CD14-positive monocyte (primary cell): ENCODE results near the gene AGPAT3. TPM values are rescaled to one million over a fixed set of nuclear protein-coding genes. Genes with fewer than 3 reads are reported as not detected.

ENCODE experiments used
- DNase-seq, 3 donors: peaks; one replicate each; pipeline ENCODE4 v3.0.0-alpha.2; 2011 to 2022
- H2AFZ ChIP-seq: 2 replicates; pipeline ENCODE4 v1.6.0; 2012; ENCODE audit warnings: mild to moderate bottlenecking, low read depth, low read length, inconsistent platforms; ENCODE audit not compliant: insufficient read depth, poor library complexity, severe bottlenecking
- H3K27ac ChIP-seq, 2 donors: 1 replicate in 1 of 2; 2 replicates in 1 of 2; pipeline ENCODE4 v1.5.1; 2012 to 2013; ENCODE audit warnings: low read length in 2 of 2, control low read depth in 1 of 2, inconsistent platforms in 1 of 2, low read depth in 1 of 2, mild to moderate bottlenecking in 1 of 2
- H3K27me3 ChIP-seq, 2 donors: one replicate each; pipeline versions ENCODE4 v1.6.0 to v1.6.1; 2011 to 2013; ENCODE audit warnings: low read length in 2 of 2; ENCODE audit not compliant: control insufficient read depth in 2 of 2, insufficient read depth in 2 of 2
- H3K36me3 ChIP-seq, 2 donors: replicated peaks in 1 of 2; 1 replicate in 1 of 2; 2 replicates in 1 of 2; pipeline versions ENCODE4 v1.5.1 to v1.6.1; 2012 to 2013; ENCODE audit warnings: low read length in 2 of 2, control low read depth in 1 of 2, inconsistent platforms in 1 of 2, mild to moderate bottlenecking in 1 of 2; ENCODE audit not compliant: insufficient read depth in 2 of 2, control insufficient read depth in 1 of 2
- H3K4me1 ChIP-seq, 2 donors: 1 replicate in 1 of 2; 2 replicates in 1 of 2; pipeline versions ENCODE4 v1.5.1 to v1.6.1; 2012 to 2013; ENCODE audit warnings: low read length in 2 of 2, control low read depth in 1 of 2, inconsistent platforms in 1 of 2, mild to moderate bottlenecking in 1 of 2, moderate library complexity in 1 of 2; ENCODE audit not compliant: insufficient read depth in 2 of 2, control insufficient read depth in 1 of 2
- H3K4me2 ChIP-seq: replicated peaks from 2 replicates; pipeline ENCODE3; 2012; ENCODE audit warnings: low read length, moderate library complexity, mild to moderate bottlenecking; ENCODE audit not compliant: poor library complexity, severe bottlenecking; ENCODE audit errors: extremely low read depth
- H3K4me3 ChIP-seq, 3 experiments: fragments of 200-600 bp in 1 of 3; sonication (generic) in 1 of 3; replicated peaks in 1 of 3; 1 replicate in 2 of 3; 2 replicates in 1 of 3; pipeline ENCODE4 v1.5.1; 2011 to 2013; ENCODE audit warnings: low read length in 3 of 3, mild to moderate bottlenecking in 3 of 3, control low read depth in 2 of 3, low read depth in 2 of 3, inconsistent platforms in 1 of 3, moderate library complexity in 1 of 3
- H3K79me2 ChIP-seq: 2 replicates; pipeline ENCODE4 v1.6.0; 2012; ENCODE audit warnings: mild to moderate bottlenecking, control low read depth, inconsistent platforms, low read length, moderate library complexity; ENCODE audit not compliant: insufficient read depth
- H3K9ac ChIP-seq: 2 replicates; pipeline ENCODE4 v1.6.0; 2017; ENCODE audit warnings: low read length, mild to moderate bottlenecking; ENCODE audit not compliant: insufficient read depth, poor library complexity, severe bottlenecking
- H3K9me3 ChIP-seq, 2 donors: replicated peaks in 1 of 2; 1 replicate in 1 of 2; 2 replicates in 1 of 2; pipeline versions ENCODE4 v1.5.1 to v1.6.1; 2012 to 2013; ENCODE audit warnings: low read length in 2 of 2, control low read depth in 1 of 2; ENCODE audit not compliant: control insufficient read depth in 1 of 2, insufficient read depth in 1 of 2
- H4K20me1 ChIP-seq: 2 replicates; pipeline ENCODE4 v1.6.0; 2012; ENCODE audit warnings: mild to moderate bottlenecking, low read length, control low read depth, moderate library complexity; ENCODE audit not compliant: insufficient read depth
- H3K27ac Mint-ChIP-seq, 7 donors: one replicate each; pipeline ENCODE4 v1.8.0; 2020; ENCODE audit warnings: mild to moderate bottlenecking in 7 of 7, mixed read lengths in 7 of 7, moderate library complexity in 6 of 7, inconsistent platforms in 2 of 7
- H3K27me3 Mint-ChIP-seq, 3 donors: one replicate each; pipeline ENCODE4 v1.8.0; 2021 to 2022; ENCODE audit warnings: low read depth in 3 of 3, mild to moderate bottlenecking in 3 of 3, mixed read lengths in 3 of 3, moderate library complexity in 3 of 3, inconsistent platforms in 1 of 3
- H3K36me3 Mint-ChIP-seq, 2 donors: one replicate each; pipeline ENCODE4 v1.8.0; 2020; ENCODE audit warnings: mixed read lengths in 2 of 2, inconsistent platforms in 1 of 2, mild to moderate bottlenecking in 1 of 2
- H3K4me1 Mint-ChIP-seq: one replicate; pipeline ENCODE4 v1.8.0; 2020; ENCODE audit warnings: mild to moderate bottlenecking, mixed read lengths
- H3K4me3 Mint-ChIP-seq, 2 donors: one replicate each; pipeline ENCODE4 v1.8.0; 2020; ENCODE audit warnings: mild to moderate bottlenecking in 2 of 2, mixed read lengths in 2 of 2, moderate library complexity in 1 of 2
- H3K9me3 Mint-ChIP-seq, 7 donors: one replicate each; pipeline ENCODE4 v1.8.0; 2020 to 2022; ENCODE audit warnings: mixed read lengths in 7 of 7, mild to moderate bottlenecking in 6 of 7, moderate library complexity in 6 of 7, inconsistent platforms in 2 of 7
- WGBS: methylation state at CpG from one replicate; pipeline ENCODE4 v1.1.5; 2013; ENCODE audit warnings: missing lambda C conversion rate; ENCODE audit not compliant: insufficient coverage; 5-methylcytosine and 5-hydroxymethylcytosine counted together
- intact Hi-C, 2 donors: fragments of 100-400 bp; cut with micrococcal nuclease; formaldehyde crosslinking; loops; one replicate each; pipeline versions ENCODE4 v1.15.0 to v1.15.1; 2023
- polyA plus RNA-seq, 3 donors: library from polyadenylated mRNA; depleted of rRNA in 1 of 3; unstranded in 2 of 3; stranded (reverse) in 1 of 3; fragments of 300-500 nt in 2 of 3; fragments of >200 nt in 1 of 3; fragmentation: Illumina TruSeq in 2 of 3; gene quantifications; 1 replicate in 2 of 3; 2 replicates in 1 of 3; pipeline ENCODE4 v1.2.3, GENCODE V29; 2012 to 2021
- TF ChIP-seq, protein P1 (sequence below): fragments of 200-600 bp; IDR thresholded peaks from one replicate; pipeline ENCODE4 v1.8.0; 2022; ENCODE audit warnings: antibody characterized with exemption, mild to moderate bottlenecking

The AGPAT3 gene
- polyA plus RNA-seq, 3 donors, result 24.9 to 49.3 (median 26.2) TPM

DNA sequence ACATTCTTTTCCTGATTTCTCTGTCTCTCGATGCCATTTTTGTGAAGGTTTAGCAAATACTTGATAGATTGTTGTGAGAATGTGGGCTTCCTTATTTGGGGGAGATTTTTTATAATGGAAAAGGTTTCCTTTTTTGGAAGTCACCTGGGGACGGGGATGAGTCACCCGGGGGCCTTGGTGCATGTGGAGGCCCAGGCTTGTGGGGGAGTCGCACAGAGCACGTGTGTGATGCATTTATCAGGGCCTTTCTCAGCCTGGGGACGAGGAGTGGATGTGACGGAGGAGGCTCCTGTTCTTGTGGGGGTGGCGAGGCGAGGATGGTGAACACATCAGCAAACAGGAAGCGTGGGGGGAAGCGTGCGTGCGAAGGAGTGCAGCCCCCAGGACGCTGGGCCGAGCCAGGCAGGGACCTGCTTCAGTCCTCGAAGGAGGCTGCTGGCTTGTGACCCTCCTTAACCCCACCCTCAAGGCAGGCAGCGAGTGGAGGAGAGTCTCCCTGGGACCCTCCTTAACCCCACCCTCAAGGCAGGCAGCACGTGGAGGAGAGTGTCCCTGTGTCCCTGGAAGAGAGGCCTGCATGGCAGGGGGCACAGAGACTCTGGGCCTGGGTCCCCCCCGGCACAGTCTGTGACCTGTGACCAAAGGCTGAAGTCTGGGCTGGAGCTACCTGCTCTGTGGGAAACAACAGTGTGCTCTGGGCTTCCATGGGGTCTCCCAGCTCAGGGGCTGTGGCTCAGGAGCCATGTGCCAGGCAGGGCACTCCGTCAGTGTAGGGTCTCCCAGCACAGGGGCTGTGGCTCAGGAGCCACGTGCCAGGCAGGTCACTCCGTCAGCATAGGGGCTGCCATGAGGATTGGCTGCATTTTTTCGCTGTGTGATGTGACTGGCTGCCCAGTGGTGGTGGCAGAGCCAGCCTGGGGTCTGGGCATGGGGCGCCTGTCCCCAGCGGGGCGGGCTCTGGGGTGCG is 57.2 kb downstream of the AGPAT3 start:
- H3K4me2 ChIP-seq, result no peak overlapping the region

DNA sequence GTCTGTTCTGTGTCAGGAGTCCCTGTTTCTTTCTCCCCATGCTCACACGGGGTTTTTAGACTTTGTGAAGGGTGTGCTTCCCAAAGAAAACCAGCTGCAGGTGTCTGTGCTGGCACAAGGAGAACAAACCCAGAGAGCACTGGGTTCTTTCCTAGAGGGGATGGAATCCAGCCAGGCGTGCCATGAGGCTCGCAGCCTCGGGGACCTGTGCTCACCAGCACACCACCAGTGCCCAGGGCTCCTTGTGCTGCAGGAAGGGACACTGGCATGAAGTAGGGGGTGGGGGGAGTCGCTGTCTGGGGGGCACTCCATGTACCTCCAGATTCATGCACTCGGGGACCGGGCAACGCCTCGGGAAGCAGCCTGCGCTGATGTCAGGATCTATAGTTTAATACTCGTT is 57.9 kb downstream of the AGPAT3 start:
- no peak overlapping the region for H3K9ac ChIP-seq
- peaks cover 41 to 68% of the 10 kb centered on the region in 2 donors for H3K36me3 ChIP-seq
- Mint-ChIP-seq H3K36me3 (peaks cover 49 to 69% of the 10 kb centered on the region in 2 donors), H3K4me1 (peaks cover 24% of the 10 kb centered on the region), H3K4me3 (no peak overlapping the region), H3K27ac (peak overlapping the region in 1 of 7 donors; percentile 54), H3K9me3 (no peaks in the 10 kb centered on the region), H3K27me3 (peaks cover 0 to 3% (median 0%) of the 10 kb centered on the region in 3 donors)
- no peak overlapping the region for H3K27ac ChIP-seq
- H2AFZ ChIP-seq, result no peak overlapping the region
- DNase-seq, result no peak
- H4K20me1 ChIP-seq, result peaks cover 100% of the 10 kb centered on the region
- H3K4me3 ChIP-seq, result no peak overlapping the region
- no peaks in the 10 kb centered on the region for H3K27me3 ChIP-seq
- intact Hi-C loops, result no loop called here
- H3K4me1 ChIP-seq, result peaks cover 7 to 9% of the 10 kb centered on the region in 2 donors
- no peaks in the 10 kb centered on the region for H3K9me3 ChIP-seq
- no peak overlapping the region for H3K4me2 ChIP-seq
- 100% methylated on average over 2 of the region's 11 CpGs for WGBS
- TF ChIP-seq, protein P1, sequence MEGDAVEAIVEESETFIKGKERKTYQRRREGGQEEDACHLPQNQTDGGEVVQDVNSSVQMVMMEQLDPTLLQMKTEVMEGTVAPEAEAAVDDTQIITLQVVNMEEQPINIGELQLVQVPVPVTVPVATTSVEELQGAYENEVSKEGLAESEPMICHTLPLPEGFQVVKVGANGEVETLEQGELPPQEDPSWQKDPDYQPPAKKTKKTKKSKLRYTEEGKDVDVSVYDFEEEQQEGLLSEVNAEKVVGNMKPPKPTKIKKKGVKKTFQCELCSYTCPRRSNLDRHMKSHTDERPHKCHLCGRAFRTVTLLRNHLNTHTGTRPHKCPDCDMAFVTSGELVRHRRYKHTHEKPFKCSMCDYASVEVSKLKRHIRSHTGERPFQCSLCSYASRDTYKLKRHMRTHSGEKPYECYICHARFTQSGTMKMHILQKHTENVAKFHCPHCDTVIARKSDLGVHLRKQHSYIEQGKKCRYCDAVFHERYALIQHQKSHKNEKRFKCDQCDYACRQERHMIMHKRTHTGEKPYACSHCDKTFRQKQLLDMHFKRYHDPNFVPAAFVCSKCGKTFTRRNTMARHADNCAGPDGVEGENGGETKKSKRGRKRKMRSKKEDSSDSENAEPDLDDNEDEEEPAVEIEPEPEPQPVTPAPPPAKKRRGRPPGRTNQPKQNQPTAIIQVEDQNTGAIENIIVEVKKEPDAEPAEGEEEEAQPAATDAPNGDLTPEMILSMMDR, result no peak
- H3K79me2 ChIP-seq, result peaks cover 89% of the 10 kb centered on the region

More for the DNA sequence above, 57.2 kb downstream of the AGPAT3 start:
- Mint-ChIP-seq H3K9me3 (no peaks in the 10 kb centered on the region), H3K4me3 (no peak overlapping the region), H3K27ac (peak overlapping the region in 4 of 7 donors; percentile 7 to 60 (median 30)), H3K36me3 (peaks cover 43 to 63% of the 10 kb centered on the region in 2 donors), H3K4me1 (peaks cover 28% of the 10 kb centered on the region), H3K27me3 (peaks cover 0 to 3% (median 1%) of the 10 kb centered on the region in 3 donors)
- Histone ChIP-seq H3K36me3 (peaks cover 35 to 61% of the 10 kb centered on the region in 2 donors), H3K79me2 (peaks cover 88% of the 10 kb centered on the region), H3K9ac (no peak overlapping the region), H4K20me1 (peaks cover 100% of the 10 kb centered on the region), H3K9me3 (no peaks in the 10 kb centered on the region), H3K4me1 (peaks cover 11 to 15% of the 10 kb centered on the region in 2 donors), H2AFZ (no peak overlapping the region), H3K27me3 (no peaks in the 10 kb centered on the region), H3K27ac (no peak overlapping the region), H3K4me3 (no peak overlapping the region)
- WGBS, result 79% methylated on average over 14 of the region's 27 CpGs
- intact Hi-C loops, result no loop called here
- TF ChIP-seq, protein P1, result no peak
- no peak for DNase-seq
